Measurements from ENCODE around the gene DNMT3L.
"Not testable (repeated sequence)": the region's sequence is repeated elsewhere in the genome, so short reads cannot be mapped to it uniquely, and the experiment has no call there.

DNA sequence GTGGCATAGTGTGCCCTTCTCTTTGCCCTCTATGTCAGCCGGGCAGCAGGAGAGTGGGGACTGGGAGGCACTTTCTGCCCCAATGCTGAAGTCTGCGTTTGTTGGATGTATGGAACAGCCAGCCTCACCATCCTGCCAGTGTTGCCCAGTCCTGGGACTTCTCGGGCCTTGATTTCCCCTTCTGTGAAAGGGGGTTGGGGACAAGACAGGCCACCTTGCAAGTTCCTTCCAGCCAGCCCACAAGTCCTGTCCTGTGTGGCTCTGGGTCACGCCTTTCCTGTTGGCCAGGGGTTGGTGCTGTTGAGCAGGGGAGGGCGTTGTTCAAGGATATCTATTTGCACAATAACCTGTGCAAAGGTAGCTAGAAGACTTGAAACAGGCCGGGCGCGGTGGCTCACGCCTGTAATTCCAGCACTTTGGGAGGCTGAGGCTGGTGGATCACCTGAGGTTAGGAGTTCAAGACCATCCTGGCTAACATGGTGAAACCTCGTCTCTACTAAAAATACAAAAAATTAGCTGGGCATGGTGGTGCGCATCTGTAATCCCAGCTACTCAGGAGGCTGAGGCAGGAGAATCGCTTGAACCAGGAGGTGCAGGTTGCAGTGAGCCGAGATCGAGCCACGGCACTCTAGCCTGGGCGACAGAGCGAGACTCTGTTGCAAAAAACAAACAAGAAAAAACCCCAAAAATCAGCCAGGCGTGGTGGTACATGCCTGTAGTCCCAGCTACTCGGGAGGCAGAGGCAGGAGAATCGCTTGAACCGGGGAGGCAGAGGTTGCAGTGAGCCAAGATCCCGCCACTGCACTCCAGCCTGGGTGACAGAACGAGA, 41.1 kb upstream of the DNMT3L start:
- TF ChIP-seq, protein P1, sequence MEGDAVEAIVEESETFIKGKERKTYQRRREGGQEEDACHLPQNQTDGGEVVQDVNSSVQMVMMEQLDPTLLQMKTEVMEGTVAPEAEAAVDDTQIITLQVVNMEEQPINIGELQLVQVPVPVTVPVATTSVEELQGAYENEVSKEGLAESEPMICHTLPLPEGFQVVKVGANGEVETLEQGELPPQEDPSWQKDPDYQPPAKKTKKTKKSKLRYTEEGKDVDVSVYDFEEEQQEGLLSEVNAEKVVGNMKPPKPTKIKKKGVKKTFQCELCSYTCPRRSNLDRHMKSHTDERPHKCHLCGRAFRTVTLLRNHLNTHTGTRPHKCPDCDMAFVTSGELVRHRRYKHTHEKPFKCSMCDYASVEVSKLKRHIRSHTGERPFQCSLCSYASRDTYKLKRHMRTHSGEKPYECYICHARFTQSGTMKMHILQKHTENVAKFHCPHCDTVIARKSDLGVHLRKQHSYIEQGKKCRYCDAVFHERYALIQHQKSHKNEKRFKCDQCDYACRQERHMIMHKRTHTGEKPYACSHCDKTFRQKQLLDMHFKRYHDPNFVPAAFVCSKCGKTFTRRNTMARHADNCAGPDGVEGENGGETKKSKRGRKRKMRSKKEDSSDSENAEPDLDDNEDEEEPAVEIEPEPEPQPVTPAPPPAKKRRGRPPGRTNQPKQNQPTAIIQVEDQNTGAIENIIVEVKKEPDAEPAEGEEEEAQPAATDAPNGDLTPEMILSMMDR (conservative IDR thresholded peaks at IDR 0.05) = peak; percentile 48
- not testable (repeated sequence) for TF ChIP-seq ZFX (IDR thresholded peaks at IDR 0.05)

Data from C4-2B (cell line).